Ovary (tissue), 9 donors: Measurements from ENCODE around the gene CCDC40. TPM values are rescaled to one million over a fixed set of nuclear protein-coding genes. Genes with fewer than 3 reads are reported as not detected.

ENCODE experiments used
- DNase-seq, 5 donors: peaks; one replicate each; pipeline ENCODE4 v3.0.0-alpha.2; 2019 to 2020
- H3K27ac ChIP-seq, 2 donors: fragments of 200-600 bp; one replicate each; pipeline versions ENCODE4 v1.5.1 to v1.8.0; 2019 to 2022
- H3K27me3 ChIP-seq: fragments of 200-600 bp; one replicate; pipeline ENCODE4 v1.8.0; 2022
- H3K36me3 ChIP-seq: fragments of 200-600 bp; sonication (generic); one replicate; pipeline ENCODE4 v1.5.1; 2019
- H3K4me1 ChIP-seq: one replicate; pipeline ENCODE4 v1.8.1; 2013; ENCODE audit warnings: mild to moderate bottlenecking, moderate library complexity; ENCODE audit not compliant: insufficient read depth
- H3K4me3 ChIP-seq: fragments of 200-600 bp; sonication (generic); one replicate; pipeline ENCODE4 v1.5.1; 2017
- H3K9me3 ChIP-seq, 2 donors: fragments of 200-600 bp in 1 of 2; sonication (generic) in 1 of 2; one replicate each; pipeline versions ENCODE4 v1.5.1 to v1.8.1; 2013 to 2019; ENCODE audit warnings: mild to moderate bottlenecking in 1 of 2, moderate library complexity in 1 of 2
- EP300 ChIP-seq: sonication (generic); formaldehyde crosslinking; IDR thresholded peaks from one replicate; pipeline ENCODE4 v1.6.1; 2017; ENCODE audit warnings: antibody characterized with exemption
- POLR2A ChIP-seq: fragments of 450-650 bp; IDR thresholded peaks from one replicate; pipeline ENCODE4 v1.6.1; 2017; ENCODE audit warnings: antibody characterized with exemption, mild to moderate bottlenecking, moderate library complexity
- WGBS, 3 donors: extraction: QIAGEN DNeasy Blood & Tissue Kit in 1 of 3; methylation state at CpG; one replicate each; pipeline versions ENCODE4 v1.1.5 to v1.1.7; 2013 to 2017; 5-methylcytosine and 5-hydroxymethylcytosine counted together
- intact Hi-C, 4 donors: fragments of 100-400 bp; cut with DNase I; formaldehyde crosslinking; loops; one replicate each; pipeline versions ENCODE4 v1.11.0 to v1.15.1; 2022 to 2023
- polyA plus RNA-seq, 2 donors: library from polyadenylated mRNA; stranded (reverse); fragments of 200-250 nt in 1 of 2; fragments of 350-450 nt in 1 of 2; fragmentation: Illumina TruSeq in 1 of 2; extraction: RNeasy Lipid Tissue Mini Kit (QIAGEN cat#74804) in 1 of 2; gene quantifications; one replicate each; pipeline ENCODE4 v1.2.3, GENCODE V29; 2013 to 2014
- total RNA-seq, 7 donors: library from RNA; depleted of rRNA in 2 of 7; stranded (reverse); fragments of >200 nt in 2 of 7; fragmentation: NEBNext Ultra II Directional in 3 of 7; extraction: Animal tissue kit (Norgen Biotek cat#: 25700) in 3 of 7; gene quantifications; one replicate each; pipeline versions ENCODE4 v1.1.0 to v1.2.4, GENCODE V29; 2016 to 2023
- TF ChIP-seq, protein P1 (sequence below), 3 donors: fragments of 450-650 bp in 2 of 3; fragments of 200-600 bp in 1 of 3; IDR thresholded peaks; one replicate each; pipeline versions ENCODE4 v1.5.1 to v1.8.0; 2016 to 2022; ENCODE audit warnings: antibody characterized with exemption in 3 of 3, mild to moderate bottlenecking in 1 of 3
- donor health status: DM: no; HTN: no; CAD: no; lungs with moderate emphysema.
- donor health status: DM: no; HTN: no; CAD: no.
- donor health status: Bipolar disorder and iron deficiency.
- donor health status: DM: yes; HTN: yes; CAD: no.
- donor health status: DM: no; HTN: no; CAD: no.
- donor health status: DM: yes; HTN: yes; CAD: no.

Gene CCDC40
- total and polyA plus RNA-seq, 9 donors: 1.5 to 27.8 (median 6.0) TPM

GRCh38 chr17:80027043-80027435 lies 9.4 kb upstream of the CCDC40 start:
- Histone ChIP-seq H3K4me1 (peaks cover 26% of the 10 kb centered on the region), H3K27me3 (no peaks in the 10 kb centered on the region), H3K4me3 (no peak overlapping the region), H3K36me3 (no peaks in the 10 kb centered on the region), H3K27ac (no peak overlapping the region), H3K9me3 (no peaks in the 10 kb centered on the region)
- TF ChIP-seq, protein P1, sequence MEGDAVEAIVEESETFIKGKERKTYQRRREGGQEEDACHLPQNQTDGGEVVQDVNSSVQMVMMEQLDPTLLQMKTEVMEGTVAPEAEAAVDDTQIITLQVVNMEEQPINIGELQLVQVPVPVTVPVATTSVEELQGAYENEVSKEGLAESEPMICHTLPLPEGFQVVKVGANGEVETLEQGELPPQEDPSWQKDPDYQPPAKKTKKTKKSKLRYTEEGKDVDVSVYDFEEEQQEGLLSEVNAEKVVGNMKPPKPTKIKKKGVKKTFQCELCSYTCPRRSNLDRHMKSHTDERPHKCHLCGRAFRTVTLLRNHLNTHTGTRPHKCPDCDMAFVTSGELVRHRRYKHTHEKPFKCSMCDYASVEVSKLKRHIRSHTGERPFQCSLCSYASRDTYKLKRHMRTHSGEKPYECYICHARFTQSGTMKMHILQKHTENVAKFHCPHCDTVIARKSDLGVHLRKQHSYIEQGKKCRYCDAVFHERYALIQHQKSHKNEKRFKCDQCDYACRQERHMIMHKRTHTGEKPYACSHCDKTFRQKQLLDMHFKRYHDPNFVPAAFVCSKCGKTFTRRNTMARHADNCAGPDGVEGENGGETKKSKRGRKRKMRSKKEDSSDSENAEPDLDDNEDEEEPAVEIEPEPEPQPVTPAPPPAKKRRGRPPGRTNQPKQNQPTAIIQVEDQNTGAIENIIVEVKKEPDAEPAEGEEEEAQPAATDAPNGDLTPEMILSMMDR (IDR thresholded peaks at IDR 0.05): no peak
- TF ChIP-seq POLR2A: no peak
- intact Hi-C loops: loop anchor here in 1 of 4 donors (5.0 kb wide), 1 partner anchor 45 kb away; no protein-coding TSS in a partner anchor
- WGBS, 3 donors: 94 to 97% (median 97%) methylated on average over 8 of the region's 8 CpGs
- no peak for DNase-seq

DNA sequence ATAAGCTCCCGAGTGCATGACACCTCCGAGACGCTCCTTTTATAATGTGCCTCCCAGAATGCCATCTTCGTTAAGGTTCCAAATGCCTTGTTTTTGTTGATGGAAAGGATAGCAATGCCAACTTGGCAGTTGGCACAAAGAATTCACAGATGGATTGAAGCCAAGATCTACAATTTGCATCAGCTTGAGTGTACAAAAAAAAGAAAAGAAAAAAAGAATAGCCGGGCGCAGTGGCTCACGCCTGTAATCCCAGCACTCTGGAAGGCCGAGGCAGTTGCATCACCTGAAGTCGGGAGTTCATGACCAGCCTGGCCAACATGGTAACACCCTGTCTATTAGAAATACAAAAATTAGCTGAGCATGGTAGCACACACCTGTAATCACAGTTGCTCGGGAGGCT lies 8.4 kb upstream of the CCDC40 start:
- WGBS, 3 donors: 89 to 91% (median 90%) methylated on average over 10 of the region's 10 CpGs
- no peaks in the 10 kb centered on the region for H3K9me3 ChIP-seq
- H3K4me3 ChIP-seq: no peak overlapping the region
- DNase-seq: no peak
- no peak for TF ChIP-seq EP300
- no peak for TF ChIP-seq POLR2A
- TF ChIP-seq, protein P1 (IDR thresholded peaks at IDR 0.05): no peak
- H3K27me3 ChIP-seq: no peaks in the 10 kb centered on the region
- peaks cover 26% of the 10 kb centered on the region for H3K4me1 ChIP-seq
- H3K36me3 ChIP-seq: no peaks in the 10 kb centered on the region
- H3K27ac ChIP-seq: no peak overlapping the region
- intact Hi-C loops: loop anchor here in 1 of 4 donors (5.0 kb wide), 1 partner anchor 44 kb away; no protein-coding TSS in a partner anchor

DNA sequence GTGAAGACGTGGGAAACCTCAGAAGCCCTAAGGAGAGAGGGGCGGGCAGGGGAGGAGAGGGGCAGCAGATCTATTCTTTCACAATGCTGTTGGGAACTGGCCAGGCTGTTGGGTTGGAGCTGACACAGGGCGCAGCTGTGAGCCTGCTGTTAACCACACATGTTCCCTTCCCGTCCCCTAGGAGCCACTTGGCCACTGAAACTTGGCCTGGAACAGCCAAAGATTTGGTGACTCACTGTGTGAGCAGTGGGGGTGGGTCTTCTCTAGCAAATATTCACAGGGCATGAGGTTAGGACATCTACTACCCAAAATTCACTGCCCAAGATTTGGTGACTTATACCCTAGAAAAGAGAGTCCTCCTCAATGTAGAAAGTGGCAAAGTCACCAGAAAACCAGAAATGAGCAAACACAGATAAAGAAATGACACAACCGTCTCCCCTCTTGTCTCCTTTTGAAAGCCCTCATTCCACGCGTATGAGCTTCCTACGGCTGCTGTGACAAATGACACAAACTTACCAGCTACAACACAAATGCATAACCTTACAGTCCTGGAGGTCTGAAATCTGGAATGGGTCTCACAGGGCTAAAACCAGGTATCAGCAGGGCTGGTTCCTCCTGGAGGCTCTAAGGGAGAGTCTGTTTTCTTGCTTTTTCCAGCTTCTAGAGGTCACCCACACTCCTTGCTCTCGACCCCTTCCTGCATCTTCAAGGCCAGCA lies 7.0 kb upstream of the CCDC40 start:
- Histone ChIP-seq H3K4me3 (no peak overlapping the region), H3K27ac (peak overlapping the region in 1 of 2 donors; percentile 47), H3K36me3 (no peaks in the 10 kb centered on the region), H3K4me1 (peaks cover 22% of the 10 kb centered on the region), H3K9me3 (no peaks in the 10 kb centered on the region), H3K27me3 (no peaks in the 10 kb centered on the region)
- 42 to 48% (median 46%) methylated on average over 9 of the region's 9 CpGs for WGBS, 3 donors
- peak; percentile 76 to 88 (median 81) for DNase-seq
- intact Hi-C loops: loop anchor here in 1 of 4 donors (5.0 kb wide), 1 partner anchor 43 kb away; no protein-coding TSS in a partner anchor
- TF ChIP-seq POLR2A (no peak), EP300 (no peak)
- TF ChIP-seq, protein P1 (IDR thresholded peaks at IDR 0.05): no peak

- intact Hi-C loops: no loop called here
- no peak overlapping the region for H3K4me3 ChIP-seq
- H3K4me1 ChIP-seq: peaks cover 20% of the 10 kb centered on the region
- TF ChIP-seq EP300 (no peak), POLR2A (no peak)
- TF ChIP-seq, protein P1 (IDR thresholded peaks at IDR 0.05): no peak
- H3K9me3 ChIP-seq: no peaks in the 10 kb centered on the region
- H3K27me3 ChIP-seq: no peaks in the 10 kb centered on the region
- 92 to 97% (median 94%) methylated on average over 25 of the region's 25 CpGs for WGBS, 3 donors
- H3K36me3 ChIP-seq: no peaks in the 10 kb centered on the region
- no peak for DNase-seq
- H3K27ac ChIP-seq: no peak overlapping the region
These were observed 5.6 kb upstream of the CCDC40 start for GRCh38 chr17:80030730-80031410.
